Measurements from ENCODE around the gene PDE2A.

GRCh38 chr11:72723508-72723907 is 49.3 kb upstream of the PDE2A start:
- TF ChIP-seq CTCF (IDR thresholded peaks at IDR 0.05): no peak
- TF ChIP-seq EZH2phosphoT487 (IDR thresholded peaks at IDR 0.05): no peak
- TF ChIP-seq EZH2 (IDR thresholded peaks at IDR 0.05): no peak

Measured in neural progenitor cell (in vitro differentiated cells).